Endothelial cell (in vitro differentiated cells): ENCODE data around the gene COL11A1. TPM values are rescaled to one million over a fixed set of nuclear protein-coding genes. Genes with fewer than 3 reads are reported as not detected.
"Not testable (repeated sequence)": the region's sequence is repeated elsewhere in the genome, so short reads cannot be mapped to it uniquely, and the experiment has no call there.

Experiments used
- DNase-seq: peaks from one replicate; pipeline ENCODE4 v3.0.0; 2021; ENCODE audit warnings: low spot score
- H3K27ac Mint-ChIP-seq: one replicate; pipeline ENCODE4 v1.8.0; 2021; ENCODE audit warnings: mixed read lengths, inconsistent platforms; ENCODE audit not compliant: unreplicated experiment
- H3K27me3 Mint-ChIP-seq: one replicate; pipeline ENCODE4 v1.8.0; 2021; ENCODE audit warnings: mild to moderate bottlenecking, moderate library complexity, mixed read lengths, inconsistent platforms; ENCODE audit not compliant: unreplicated experiment
- H3K36me3 Mint-ChIP-seq: one replicate; pipeline ENCODE4 v1.8.0; 2021; ENCODE audit warnings: mild to moderate bottlenecking, low read depth, mixed read lengths, inconsistent platforms; ENCODE audit not compliant: unreplicated experiment
- H3K4me1 Mint-ChIP-seq: one replicate; pipeline ENCODE4 v1.8.0; 2021; ENCODE audit warnings: mild to moderate bottlenecking, mixed read lengths, inconsistent platforms; ENCODE audit not compliant: unreplicated experiment
- H3K4me3 Mint-ChIP-seq: one replicate; pipeline ENCODE4 v1.8.0; 2021; ENCODE audit warnings: mild to moderate bottlenecking, mixed read lengths, inconsistent platforms; ENCODE audit not compliant: unreplicated experiment
- H3K9me3 Mint-ChIP-seq: one replicate; pipeline ENCODE4 v1.8.0; 2021; ENCODE audit warnings: mixed read lengths, inconsistent platforms; ENCODE audit not compliant: unreplicated experiment
- total RNA-seq: library from RNA; stranded (reverse); fragmentation: NEBNext Ultra II Directional; extraction: Animal tissue kit (Norgen Biotek cat#: 25700); gene quantifications from one replicate; pipeline ENCODE4 v1.2.1, GENCODE V29; 2021; ENCODE audit not compliant: unreplicated experiment
- TF ChIP-seq, protein P1 (sequence below): fragments of 200-600 bp; sonication (generic); IDR thresholded peaks from one replicate; pipeline ENCODE4 v1.5.0; 2021; ENCODE audit warnings: antibody characterized with exemption; ENCODE audit not compliant: unreplicated experiment

Gene COL11A1
- total RNA-seq, 1 donor from 2014 or later = 9.2 TPM

DNA sequence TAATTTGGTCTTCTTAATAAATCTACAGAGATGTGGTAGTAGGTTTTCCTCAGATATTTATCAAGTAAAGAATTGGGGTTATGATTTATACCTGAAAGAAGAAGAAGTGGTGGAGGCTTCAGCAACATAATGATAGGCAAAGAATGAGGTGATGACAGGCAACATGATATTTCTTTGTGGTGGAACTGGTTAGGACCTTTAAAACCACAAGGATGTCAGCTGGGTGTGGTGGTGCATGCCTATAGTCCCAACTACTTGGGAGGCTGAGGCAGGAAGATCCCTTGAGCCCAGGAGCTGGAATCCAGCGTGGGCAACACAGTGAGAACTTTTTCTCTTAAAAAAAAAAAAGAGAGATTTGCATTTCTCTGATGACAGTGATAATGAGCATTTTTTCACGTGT, 34.1 kb upstream of the COL11A1 start:
- Mint-ChIP-seq H3K27ac (no peak overlapping the region), H3K4me3 (no peak overlapping the region), H3K4me1 (peaks cover 7% of the 10 kb centered on the region), H3K36me3 (no peaks in the 10 kb centered on the region), H3K27me3 (no peaks in the 10 kb centered on the region), H3K9me3 (no peaks in the 10 kb centered on the region)
- TF ChIP-seq, protein P1, sequence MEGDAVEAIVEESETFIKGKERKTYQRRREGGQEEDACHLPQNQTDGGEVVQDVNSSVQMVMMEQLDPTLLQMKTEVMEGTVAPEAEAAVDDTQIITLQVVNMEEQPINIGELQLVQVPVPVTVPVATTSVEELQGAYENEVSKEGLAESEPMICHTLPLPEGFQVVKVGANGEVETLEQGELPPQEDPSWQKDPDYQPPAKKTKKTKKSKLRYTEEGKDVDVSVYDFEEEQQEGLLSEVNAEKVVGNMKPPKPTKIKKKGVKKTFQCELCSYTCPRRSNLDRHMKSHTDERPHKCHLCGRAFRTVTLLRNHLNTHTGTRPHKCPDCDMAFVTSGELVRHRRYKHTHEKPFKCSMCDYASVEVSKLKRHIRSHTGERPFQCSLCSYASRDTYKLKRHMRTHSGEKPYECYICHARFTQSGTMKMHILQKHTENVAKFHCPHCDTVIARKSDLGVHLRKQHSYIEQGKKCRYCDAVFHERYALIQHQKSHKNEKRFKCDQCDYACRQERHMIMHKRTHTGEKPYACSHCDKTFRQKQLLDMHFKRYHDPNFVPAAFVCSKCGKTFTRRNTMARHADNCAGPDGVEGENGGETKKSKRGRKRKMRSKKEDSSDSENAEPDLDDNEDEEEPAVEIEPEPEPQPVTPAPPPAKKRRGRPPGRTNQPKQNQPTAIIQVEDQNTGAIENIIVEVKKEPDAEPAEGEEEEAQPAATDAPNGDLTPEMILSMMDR = no peak
- no peak for DNase-seq

DNA sequence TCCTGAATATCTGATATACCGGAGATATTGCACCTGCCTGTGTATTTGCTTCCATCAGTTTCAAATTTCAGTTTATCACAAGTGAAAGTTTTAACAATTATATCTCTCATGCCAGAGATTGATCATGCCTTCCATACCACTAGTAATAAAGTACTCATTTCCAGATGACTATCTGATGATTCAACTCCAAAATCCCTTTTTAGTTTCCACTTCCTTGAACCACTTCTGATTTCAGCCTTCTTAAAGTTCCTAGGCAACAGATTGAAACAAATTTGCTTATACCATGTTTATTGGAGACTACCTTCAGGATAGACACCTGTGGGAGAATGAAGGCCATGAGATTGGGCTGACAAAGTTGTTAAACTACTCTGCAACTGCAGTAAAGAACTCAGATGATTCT, 21.5 kb upstream of the COL11A1 start:
- TF ChIP-seq, protein P1 = no peak
- no peaks in the 10 kb centered on the region for H3K4me1 Mint-ChIP-seq
- peaks cover 1% of the 10 kb centered on the region for H3K27me3 Mint-ChIP-seq
- DNase-seq = no peak
- H3K36me3 Mint-ChIP-seq = no peaks in the 10 kb centered on the region
- H3K27ac Mint-ChIP-seq = no peak overlapping the region
- H3K9me3 Mint-ChIP-seq = no peaks in the 10 kb centered on the region
- H3K4me3 Mint-ChIP-seq = no peak overlapping the region

- Mint-ChIP-seq H3K27me3 (no peaks in the 10 kb centered on the region), H3K4me1 (no peaks in the 10 kb centered on the region), H3K4me3 (no peak overlapping the region), H3K9me3 (no peaks in the 10 kb centered on the region), H3K36me3 (no peaks in the 10 kb centered on the region), H3K27ac (no peak overlapping the region)
- no peak for DNase-seq
- TF ChIP-seq, protein P1 = no peak
Measured at GRCh38 chr1:103129255-103129654, 20.9 kb upstream of the COL11A1 start.

GRCh38 chr1:103128256-103128655, 19.9 kb upstream of the COL11A1 start:
- not testable (repeated sequence) for H3K4me1 Mint-ChIP-seq, H3K4me3 Mint-ChIP-seq, H3K27ac Mint-ChIP-seq, DNase-seq, H3K36me3 Mint-ChIP-seq, H3K27me3 Mint-ChIP-seq, H3K9me3 Mint-ChIP-seq

- no peaks in the 10 kb centered on the region for H3K36me3 Mint-ChIP-seq
- no peaks in the 10 kb centered on the region for H3K27me3 Mint-ChIP-seq
- no peaks in the 10 kb centered on the region for H3K4me1 Mint-ChIP-seq
- no peaks in the 10 kb centered on the region for H3K9me3 Mint-ChIP-seq
- no peak overlapping the region for H3K4me3 Mint-ChIP-seq
- no peak for DNase-seq
- TF ChIP-seq, protein P1 = no peak
- no peak overlapping the region for H3K27ac Mint-ChIP-seq
Measured at GRCh38 chr1:103125219-103125618, 16.9 kb upstream of the COL11A1 start.
